T follicular helper cell (primary cell): ENCODE data around the gene NXN.
"Not testable (repeated sequence)": the region's sequence is repeated elsewhere in the genome, so short reads cannot be mapped to it uniquely, and the experiment has no call there.

ENCODE experiments used
- DNase-seq: peaks from one replicate; pipeline ENCODE4 v3.0.0-alpha.2; 2020; ENCODE audit warnings: low read depth

The NXN gene

GRCh38 chr17:800446-801242 is 178.9 kb downstream of the NXN start:
- no peak for DNase-seq

DNA sequence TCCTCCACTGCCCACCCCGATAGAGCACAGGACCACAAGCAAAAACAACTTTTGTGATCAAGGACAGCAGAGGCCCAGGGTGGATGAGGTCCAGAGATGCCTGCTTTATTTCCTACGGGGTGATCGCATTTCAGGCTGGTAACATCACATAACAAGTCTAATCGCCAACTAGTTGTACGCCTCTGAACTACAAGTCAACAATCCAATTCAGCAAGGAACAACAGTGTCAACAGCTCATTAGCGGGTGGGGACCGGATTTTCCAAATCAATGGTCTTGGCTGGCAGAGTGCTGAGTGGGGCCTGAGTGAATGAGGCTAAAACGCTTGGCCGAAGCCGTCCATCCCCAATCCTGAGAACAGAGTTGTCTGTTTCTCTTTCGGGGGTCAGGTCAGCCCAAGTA is 180.3 kb downstream of the NXN start:
- no peak for DNase-seq

GRCh38 chr17:798246-798645 is 181.3 kb downstream of the NXN start:
- DNase-seq: no peak

GRCh38 chr17:797236-797840 is 182.2 kb downstream of the NXN start:
- no peak for DNase-seq

- DNase-seq: no peak
Observed at GRCh38 chr17:796609-797008, 183.0 kb downstream of the NXN start.

DNA sequence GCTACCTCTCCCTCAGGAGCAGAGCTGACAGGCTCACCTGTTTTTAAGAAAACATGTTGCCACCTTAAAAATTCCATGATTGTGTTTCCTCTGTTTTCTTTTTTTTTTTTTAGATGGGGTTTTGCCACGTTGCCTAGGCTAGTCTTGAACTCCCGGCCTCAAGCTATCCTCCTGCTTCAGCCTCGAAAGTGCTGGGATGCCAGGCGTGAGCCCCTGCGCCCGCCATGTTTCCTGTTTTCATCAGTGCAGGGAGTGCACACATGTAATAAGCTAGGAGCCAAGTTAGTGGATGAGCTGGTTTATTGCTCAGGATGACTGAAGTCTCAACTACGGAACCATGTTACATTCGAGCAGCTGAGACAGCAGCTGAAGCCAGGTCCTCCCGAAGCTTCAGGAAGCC is 183.9 kb downstream of the NXN start:
- no peak for DNase-seq

DNA sequence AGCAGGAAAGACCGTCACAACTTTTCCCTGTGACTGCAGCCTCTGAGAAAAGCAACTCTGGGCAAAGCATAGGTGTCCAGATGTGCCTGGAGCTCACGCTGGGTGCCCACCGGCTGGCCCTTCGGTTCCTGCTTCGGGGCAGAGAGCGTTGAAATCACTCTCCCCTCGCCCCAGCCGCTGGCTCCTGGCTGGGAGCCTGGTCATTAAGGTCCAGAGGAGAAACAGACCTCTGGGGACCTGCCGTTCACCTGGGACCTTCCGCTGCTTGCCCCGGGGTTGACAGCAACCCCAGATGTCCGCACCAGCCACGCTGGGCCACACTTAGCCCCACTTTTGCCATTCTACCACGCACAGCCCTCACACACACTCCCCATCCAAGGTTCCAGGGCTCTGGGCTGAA is 184.3 kb downstream of the NXN start:
- DNase-seq: no peak

- peak; percentile 16 for DNase-seq
Observed at GRCh38 chr17:794876-795275, 184.7 kb downstream of the NXN start.

GRCh38 chr17:792277-792676 is 187.3 kb downstream of the NXN start:
- no peak for DNase-seq

- DNase-seq: no peak
Observed at GRCh38 chr17:791829-792228, 187.7 kb downstream of the NXN start.

DNA sequence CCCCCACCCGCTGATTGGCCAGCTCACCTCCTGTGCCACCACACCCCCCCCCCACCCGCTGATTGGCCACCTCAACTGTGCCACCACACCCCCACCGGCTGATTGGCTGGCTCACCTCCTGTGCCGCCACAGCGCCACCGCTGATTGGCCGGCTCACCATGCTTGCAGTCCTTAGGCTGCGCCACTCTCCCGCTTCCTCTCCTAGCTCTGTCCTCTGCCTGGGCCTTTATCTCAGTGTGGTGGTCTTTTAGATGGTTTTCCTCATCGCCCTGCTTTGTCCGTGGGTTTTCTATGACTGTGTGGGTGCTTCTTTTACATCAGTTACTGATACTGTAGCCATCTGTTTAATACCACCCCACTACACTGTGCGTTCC is 188.7 kb downstream of the NXN start:
- not testable (repeated sequence) for DNase-seq

- not testable (repeated sequence) for DNase-seq
Observed at GRCh38 chr17:789931-790873, 189.4 kb downstream of the NXN start.

DNA sequence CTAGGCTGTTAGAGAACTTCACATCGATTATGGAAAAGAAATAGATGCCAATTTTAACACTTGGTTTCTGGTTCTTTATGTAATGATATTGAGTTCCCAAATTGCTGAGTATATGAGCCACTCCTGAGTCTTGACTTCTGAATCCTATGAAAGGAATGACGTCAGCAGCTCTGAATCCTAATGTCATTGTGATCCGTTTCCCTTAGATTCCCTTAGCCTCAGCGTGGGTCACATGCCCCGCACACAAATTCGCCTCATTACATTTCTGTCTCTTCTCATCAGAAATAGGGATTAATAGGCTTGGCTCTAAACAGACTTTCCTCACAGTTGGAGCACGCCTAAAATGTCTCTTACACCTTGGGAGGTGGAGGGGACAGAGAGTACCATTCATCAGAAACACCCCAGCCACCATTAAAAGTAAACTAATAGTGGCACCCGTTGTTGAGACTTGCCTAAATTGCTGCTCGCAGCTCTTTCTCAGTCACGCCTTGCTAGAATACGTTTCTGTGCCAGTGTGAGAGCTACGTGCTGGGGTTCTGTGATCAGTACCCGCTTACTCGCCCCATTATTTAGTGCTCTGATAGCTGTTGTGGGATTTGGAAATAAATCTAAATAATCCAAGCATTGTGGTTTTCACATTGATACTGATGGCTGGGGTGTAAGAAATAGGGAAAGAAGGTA is 190.3 kb downstream of the NXN start:
- DNase-seq: no peak

- DNase-seq: no peak
Observed at GRCh38 chr17:788551-788950, 191.0 kb downstream of the NXN start.

DNA sequence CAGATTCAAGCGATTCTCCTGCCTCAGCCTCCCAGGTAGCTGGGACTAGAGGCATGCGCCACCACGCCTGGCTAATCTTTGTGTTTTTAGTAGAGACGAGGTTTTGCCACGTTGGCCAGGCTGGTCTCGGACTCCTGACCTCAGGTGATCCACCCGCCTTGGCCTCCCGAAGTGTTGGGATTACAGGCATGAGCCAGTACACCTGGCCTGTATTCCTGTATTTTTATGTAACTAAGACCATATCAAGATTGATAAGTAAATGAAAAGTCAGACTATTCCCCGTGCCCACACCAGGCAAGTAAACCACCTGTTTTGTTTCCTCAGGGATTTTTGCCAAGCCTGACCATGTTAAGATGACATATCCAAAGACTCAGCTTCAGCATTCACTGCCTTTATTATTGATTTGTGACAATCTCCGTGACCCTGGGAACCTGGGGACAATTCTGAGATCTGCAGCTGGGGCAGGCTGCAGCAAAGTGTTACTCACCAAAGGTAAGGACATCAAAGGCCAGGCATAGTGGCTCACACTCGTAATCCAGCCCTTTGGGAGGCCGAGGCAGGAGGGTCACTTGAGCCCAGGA is 191.8 kb downstream of the NXN start:
- no peak for DNase-seq

DNA sequence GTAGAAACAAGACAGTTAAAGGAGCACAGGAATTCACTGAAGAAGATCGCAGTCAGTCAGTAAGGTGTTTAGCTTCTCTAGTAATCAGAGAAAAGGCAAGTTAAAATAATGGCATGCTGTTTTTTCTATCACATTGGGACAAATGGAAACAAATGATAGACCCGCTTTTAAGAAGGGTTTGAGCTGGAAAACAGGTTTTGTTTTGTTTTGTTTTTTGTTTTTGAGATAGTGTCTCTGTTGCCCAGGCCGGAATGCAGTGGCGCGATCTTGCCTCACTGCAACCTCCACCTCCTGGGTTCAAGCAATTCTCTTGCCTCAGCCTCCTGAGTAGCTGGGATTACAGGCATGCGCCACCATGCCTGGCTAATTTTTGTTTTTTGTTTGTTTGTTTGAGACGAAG is 193.7 kb downstream of the NXN start:
- DNase-seq: not testable (repeated sequence)

DNA sequence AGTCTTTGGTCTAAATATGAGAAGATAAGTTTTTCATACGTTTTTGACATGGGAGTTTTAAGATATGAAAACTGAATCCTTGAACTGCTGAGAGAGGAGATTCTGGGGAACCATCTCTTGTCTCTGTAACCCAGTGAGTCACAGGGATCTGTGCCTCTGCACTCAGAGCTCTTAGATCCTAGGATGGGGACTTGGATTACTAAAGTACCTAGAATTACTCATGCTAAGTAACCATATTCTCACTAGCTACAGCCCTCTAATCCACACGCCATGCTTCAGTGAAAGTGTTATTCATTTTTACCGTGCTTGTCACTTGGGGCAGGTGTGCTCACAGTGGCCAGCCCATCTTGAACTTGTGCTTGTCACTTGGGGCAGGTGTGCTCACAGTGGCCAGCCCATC is 195.4 kb downstream of the NXN start:
- DNase-seq: no peak

- DNase-seq: peak; percentile 93
Observed at GRCh38 chr17:781805-782731, 197.5 kb downstream of the NXN start, which contains the start of the genes GLOD4 and MRM3. TSS of gene GLOD4 (minus strand) at chr17:782280. CDS start at chr17:782255, 25 bp downstream. TSS of gene MRM3 (plus strand) at chr17:782353. CDS start at chr17:782379, 26 bp downstream.

DNA sequence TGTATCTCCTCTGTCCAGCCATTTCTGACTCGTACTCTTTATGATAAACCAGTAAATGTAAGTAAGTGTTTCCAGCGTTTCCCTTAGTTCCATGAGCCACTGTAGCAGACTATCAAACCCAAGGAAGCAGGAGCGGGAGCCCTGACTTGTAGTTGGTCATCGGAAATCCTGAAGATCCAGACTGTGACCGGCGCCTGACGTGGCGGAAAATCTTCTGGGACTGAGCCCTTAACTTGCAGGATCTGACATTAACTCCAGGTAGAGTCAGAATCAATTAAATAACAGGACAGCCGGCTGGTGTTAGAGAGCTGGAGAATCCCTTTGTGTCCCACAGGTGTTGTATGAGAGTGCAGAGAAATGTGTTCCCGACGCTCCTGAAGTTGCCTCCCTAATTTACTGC is 201.5 kb downstream of the NXN start:
- no peak for DNase-seq

GRCh38 chr17:774313-774584 is 205.3 kb downstream of the NXN start:
- DNase-seq: no peak
